ENCODE measurements around the gene NTRK1. TPM values are rescaled to one million over a fixed set of nuclear protein-coding genes. Genes with fewer than 3 reads are reported as not detected.

NTRK1 gene
- total RNA-seq, 4 donors from 2014 or later = 0.11 to 1.2 (median 0.63) TPM

DNA sequence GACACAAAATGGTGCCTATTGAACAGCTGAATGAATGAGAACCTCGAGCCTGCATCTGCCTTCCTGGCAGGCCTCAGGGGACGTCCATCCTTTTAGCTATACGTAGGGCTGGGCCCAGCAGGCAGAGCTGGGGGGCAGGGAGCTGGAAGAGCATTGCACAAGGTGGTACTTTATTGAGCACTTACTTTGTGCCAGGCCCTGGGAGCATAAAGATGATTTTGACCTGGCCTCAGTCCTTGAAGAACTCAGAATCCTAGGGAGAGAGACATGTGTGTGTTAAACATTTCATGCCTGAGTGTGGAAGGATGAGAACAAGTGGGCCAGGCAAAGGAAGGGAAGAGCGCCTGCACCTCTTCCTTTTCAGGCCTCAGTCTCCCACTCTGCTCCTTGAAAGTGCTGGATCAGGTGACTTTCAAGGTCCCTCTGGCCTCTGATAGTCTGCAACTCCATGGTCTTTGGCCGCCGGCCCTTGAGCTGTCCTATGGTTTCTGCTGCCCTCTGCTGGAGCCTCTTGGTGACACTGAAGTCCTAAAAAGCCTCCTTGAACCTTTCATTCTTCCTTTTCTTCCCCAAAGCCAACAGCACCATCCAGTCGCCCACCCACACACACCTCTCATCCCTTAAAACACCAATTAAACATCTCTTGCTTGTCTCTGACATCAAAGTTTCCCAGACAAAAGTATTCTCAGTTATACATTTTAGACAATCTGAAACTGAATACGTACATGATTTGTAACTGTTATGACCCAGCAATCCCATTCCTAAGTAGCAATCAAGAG lies 29.3 kb downstream of the NTRK1 start:
- H3K36me3 ChIP-seq = no peaks in the 10 kb centered on the region
- 45 to 46% methylated on average over 8 of the region's 8 CpGs for WGBS, 2 donors
- intact Hi-C loops (cut with DNase I) = loop anchor here (2.0 to 10.0 kb wide), 2 partner anchors 35 to 205 kb away; no protein-coding TSS in a partner anchor
- DNase-seq = peak; percentile 82 to 85
- no peak overlapping the region for H3K4me3 ChIP-seq (replicated peaks in 1 of 3)
- H3K27me3 ChIP-seq = peaks cover 3% of the 10 kb centered on the region
- TF ChIP-seq POLR2A (IDR thresholded peaks at IDR 0.05) (no peak), CTCF (IDR thresholded peaks at IDR 0.05) (peak; percentile 24 to 84 (median 68))
- peaks cover 5 to 14% of the 10 kb centered on the region in 2 donors for H3K4me1 ChIP-seq
- H3K27ac ChIP-seq = no peak overlapping the region
- no peaks in the 10 kb centered on the region for H3K9me3 ChIP-seq

- H3K4me1 ChIP-seq = peaks cover 5 to 30% of the 10 kb centered on the region in 2 donors
- peak; percentile 91 to 92 for DNase-seq
- no peaks in the 10 kb centered on the region for H3K9me3 ChIP-seq
- H3K27ac ChIP-seq = peak overlapping the region; percentile 85 to 94 (median 86)
- H3K4me3 ChIP-seq (replicated peaks in 1 of 3) = no peak overlapping the region
- H3K27me3 ChIP-seq = peaks cover 3% of the 10 kb centered on the region
- WGBS, 2 donors = 5 to 6% methylated on average over 48 of the region's 48 CpGs
- no peaks in the 10 kb centered on the region for H3K36me3 ChIP-seq
- TF ChIP-seq CTCF (IDR thresholded peaks at IDR 0.05) (peak; percentile 73 to 89 (median 80)), POLR2A (IDR thresholded peaks at IDR 0.05) (no peak)
- intact Hi-C loops (cut with DNase I) = no loop called here
These were observed 31.8 kb downstream of the NTRK1 start for GRCh38 chr1:156892190-156893047.

GRCh38 chr1:156893048-156893953 lies 32.6 kb downstream of the NTRK1 start, which contains the start of gene PEAR1:
PEAR1 (plus strand) TSS chr1:156893718; CDS start chr1:156903927, 10,209 bp downstream.
- peak; percentile 26 to 38 for DNase-seq

GRCh38 chr1:156894001-156894400 lies 33.3 kb downstream of the NTRK1 start:
- TF ChIP-seq POLR2A (IDR thresholded peaks at IDR 0.05) = no peak
- no peak for TF ChIP-seq CTCF (IDR thresholded peaks at IDR 0.05)
- Histone ChIP-seq H3K27me3 (peaks cover 3% of the 10 kb centered on the region), H3K4me1 (peaks cover 5 to 43% of the 10 kb centered on the region in 2 donors), H3K4me3 (replicated peaks in 1 of 3) (peak overlapping the region in 2 of 3 donors; percentile 33 to 53), H3K27ac (peak overlapping the region; percentile 85 to 94 (median 86)), H3K9me3 (no peaks in the 10 kb centered on the region), H3K36me3 (no peaks in the 10 kb centered on the region)
- no peak for DNase-seq
- WGBS, 2 donors = 36 to 61% methylated on average over 4 to 5 of the region's 5 CpGs
- intact Hi-C loops (cut with DNase I) = no loop called here

More at GRCh38 chr1:156893048-156893953, 32.6 kb downstream of the NTRK1 start, which contains the start of gene PEAR1:
- peaks cover 5 to 36% of the 10 kb centered on the region in 2 donors for H3K4me1 ChIP-seq
- intact Hi-C loops (cut with DNase I) = no loop called here
- 17 to 23% methylated on average over 27 to 29 of the region's 60 CpGs for WGBS, 2 donors
- no peaks in the 10 kb centered on the region for H3K36me3 ChIP-seq
- TF ChIP-seq POLR2A (IDR thresholded peaks at IDR 0.05) (peak in 1 of 2 donors; percentile 24), CTCF (IDR thresholded peaks at IDR 0.05) (no peak)
- H3K27me3 ChIP-seq = peaks cover 3% of the 10 kb centered on the region
- peak within 1 kb of the TSS in 2 of 3 donors; percentile 33 to 53 for H3K4me3 ChIP-seq (replicated peaks in 1 of 3)
- H3K9me3 ChIP-seq = no peaks in the 10 kb centered on the region
- H3K27ac ChIP-seq = peak within 1 kb of the TSS; percentile 85 to 94 (median 86)

All from thyroid gland (tissue), 4 donors.